8988T (cell line): ENCODE data around the gene WFDC10B.
"Not testable (repeated sequence)": the region's sequence is repeated elsewhere in the genome, so short reads cannot be mapped to it uniquely, and the experiment has no call there.

Source experiments
- DNase-seq: peaks from one replicate; pipeline ENCODE4 v3.0.0; 2011

Gene WFDC10B

GRCh38 chr20:45704969-45705637 is at the start of gene WFDC10B:
WFDC10B (minus strand) TSS chr20:45705019; CDS start chr20:45685992, 19,027 bp downstream.
- DNase-seq = no peak

GRCh38 chr20:45752746-45753145 is 47.9 kb upstream of the WFDC10B start:
- no peak for DNase-seq

- no peak for DNase-seq
These were observed 46.9 kb upstream of the WFDC10B start for GRCh38 chr20:45751721-45752120.

GRCh38 chr20:45745015-45745414 is 40.2 kb upstream of the WFDC10B start:
- no peak for DNase-seq

GRCh38 chr20:45742596-45742995 is 37.8 kb upstream of the WFDC10B start:
- no peak for DNase-seq

GRCh38 chr20:45735988-45736387 is 31.2 kb upstream of the WFDC10B start:
- DNase-seq = no peak

GRCh38 chr20:45735552-45735951 is 30.7 kb upstream of the WFDC10B start:
- no peak for DNase-seq

- no peak for DNase-seq
These were observed 27.4 kb upstream of the WFDC10B start for GRCh38 chr20:45732199-45732598.

GRCh38 chr20:45727044-45727443 is 22.2 kb upstream of the WFDC10B start:
- DNase-seq = no peak

- no peak for DNase-seq
These were observed 20.3 kb upstream of the WFDC10B start for GRCh38 chr20:45725134-45725533.

GRCh38 chr20:45722047-45722446 is 17.2 kb upstream of the WFDC10B start, which contains the start of gene SPINT4:
SPINT4 (plus strand) TSS chr20:45722347; CDS start chr20:45722368, 21 bp downstream.
- DNase-seq = no peak

- not testable (repeated sequence) for DNase-seq
These were observed 11.4 kb upstream of the WFDC10B start for GRCh38 chr20:45716141-45716688.

- DNase-seq = no peak
These were observed 2.9 kb downstream of the WFDC10B start, which contains the start of gene WFDC13 for GRCh38 chr20:45701873-45702272. WFDC13 (plus strand) TSS chr20:45702038; CDS start chr20:45702124, 86 bp downstream.

GRCh38 chr20:45701104-45701503 is 3.7 kb downstream of the WFDC10B start:
- no peak for DNase-seq

- DNase-seq = no peak
These were observed 9.3 kb downstream of the WFDC10B start for GRCh38 chr20:45695496-45695895.

GRCh38 chr20:45693346-45693745 is 11.5 kb downstream of the WFDC10B start:
- not testable (repeated sequence) for DNase-seq

GRCh38 chr20:45685896-45686295 is 18.9 kb downstream of the WFDC10B start:
- no peak for DNase-seq

GRCh38 chr20:45679650-45680049 is 25.2 kb downstream of the WFDC10B start:
- no peak for DNase-seq

GRCh38 chr20:45672765-45673164 is 32.1 kb downstream of the WFDC10B start:
- no peak for DNase-seq

- DNase-seq = no peak
These were observed 34.7 kb downstream of the WFDC10B start, which contains the start of gene WFDC11 for GRCh38 chr20:45670139-45670538. WFDC11 (minus strand) TSS chr20:45670239; CDS start chr20:45650600, 19,639 bp downstream.

- not testable (repeated sequence) for DNase-seq
These were observed 47.8 kb downstream of the WFDC10B start for GRCh38 chr20:45657038-45657437.

- not testable (repeated sequence) for DNase-seq
These were observed 53.1 kb downstream of the WFDC10B start for GRCh38 chr20:45651726-45652125.

GRCh38 chr20:45649312-45649863 is 55.4 kb downstream of the WFDC10B start:
- DNase-seq = no peak

GRCh38 chr20:45647441-45648050 is 57.3 kb downstream of the WFDC10B start:
- no peak for DNase-seq
